Raji (cell line): ENCODE data around the gene ARHGAP19.

Experiments
- POLR2A ChIP-seq: IDR thresholded peaks from 2 replicates; pipeline ENCODE4 v1.6.1; 2011; ENCODE audit warnings: low read depth, low read length, control low read depth; ENCODE audit not compliant: insufficient read depth

ARHGAP19 gene

GRCh38 chr10:97203220-97203619, 89.2 kb downstream of the ARHGAP19 start:
- no peak for TF ChIP-seq POLR2A

- TF ChIP-seq POLR2A: no peak
These were observed 91.8 kb downstream of the ARHGAP19 start for GRCh38 chr10:97200616-97201015.

GRCh38 chr10:97199152-97199551, 93.3 kb downstream of the ARHGAP19 start:
- no peak for TF ChIP-seq POLR2A

- no peak for TF ChIP-seq POLR2A
These were observed 95.4 kb downstream of the ARHGAP19 start for GRCh38 chr10:97197030-97197500.

GRCh38 chr10:97196223-97197029, 96.0 kb downstream of the ARHGAP19 start:
- TF ChIP-seq POLR2A: no peak

GRCh38 chr10:97195706-97196222, 96.7 kb downstream of the ARHGAP19 start:
- no peak for TF ChIP-seq POLR2A

- no peak for TF ChIP-seq POLR2A
These were observed 99.4 kb downstream of the ARHGAP19 start for GRCh38 chr10:97192952-97193435.

GRCh38 chr10:97190450-97190849, 102.0 kb downstream of the ARHGAP19 start:
- TF ChIP-seq POLR2A: no peak

GRCh38 chr10:97188261-97188711, 104.2 kb downstream of the ARHGAP19 start:
- TF ChIP-seq POLR2A: no peak

GRCh38 chr10:97186911-97187310, 105.5 kb downstream of the ARHGAP19 start:
- TF ChIP-seq POLR2A: no peak

GRCh38 chr10:97185326-97186058, 106.9 kb downstream of the ARHGAP19 start, which contains the start of gene SLIT1:
TSS of gene SLIT1 (minus strand) at chr10:97185959. CDS start at chr10:97185674, 285 bp downstream.
- no peak for TF ChIP-seq POLR2A

GRCh38 chr10:97184971-97185325, 107.5 kb downstream of the ARHGAP19 start:
- no peak for TF ChIP-seq POLR2A

- TF ChIP-seq POLR2A: no peak
These were observed 109.1 kb downstream of the ARHGAP19 start for GRCh38 chr10:97183314-97183713.

GRCh38 chr10:97182288-97182990, 110.0 kb downstream of the ARHGAP19 start:
- no peak for TF ChIP-seq POLR2A

GRCh38 chr10:97180986-97181385, 111.5 kb downstream of the ARHGAP19 start:
- TF ChIP-seq POLR2A: no peak

GRCh38 chr10:97180363-97180755, 112.1 kb downstream of the ARHGAP19 start:
- no peak for TF ChIP-seq POLR2A
